ENCODE results near the gene SLC9A1. TPM values are rescaled to one million over a fixed set of nuclear protein-coding genes. Genes with fewer than 3 reads are reported as not detected.

Gene SLC9A1
- total and polyA plus RNA-seq, 10 of the 15 experiments (the other 5 are each of a cell fraction or from before 2014, with no cell fraction given) = 0.87 to 21.4 (median 4.3) TPM

- SMC1A ChIA-PET (ENCODE audit: uncharacterized antibody, unreplicated experiment) = no interaction called here
- Histone ChIP-seq H3K27me3 (replicated peaks in 1 of 2; ENCODE audit: control insufficient read depth in 2 of 2, insufficient read depth in 2 of 2, low read length in 1 of 2) (no peaks in the 10 kb centered on the region), H2AFZ (ENCODE audit: control insufficient read depth, low read depth, low read length) (no peak overlapping the region), H3K9ac (ENCODE audit: control insufficient read depth, insufficient read depth, low read length) (no peak overlapping the region), H3K36me3 (ENCODE audit: control insufficient read depth in 2 of 2, insufficient read depth in 2 of 2, low read length in 1 of 2) (no peaks in the 10 kb centered on the region; a peak in 2 of 4 replicates), H3K9me3 (replicated peaks; ENCODE audit: control insufficient read depth, insufficient read depth, low read length) (no peaks in the 10 kb centered on the region), H3K4me3 (no peak overlapping the region), H3K27ac (ENCODE audit: control insufficient read depth, insufficient read depth) (no peak overlapping the region), H3K4me2 (ENCODE audit: control insufficient read depth, insufficient read depth) (no peak overlapping the region), H3K79me2 (ENCODE audit: control insufficient read depth, insufficient read depth, low read length) (peaks cover 2% of the 10 kb centered on the region; the same call in 1 of the 2 replicates), H4K20me1 (ENCODE audit: control insufficient read depth, insufficient read depth) (no peaks in the 10 kb centered on the region), H3K4me1 (ENCODE audit: control insufficient read depth, insufficient read depth, low read length) (peaks cover 24% of the 10 kb centered on the region)
- in situ Hi-C loops (cut with MboI) (no loop called here), intact Hi-C loops (cut with micrococcal nuclease; ENCODE audit: unreplicated experiment) (no loop called here)
- ATAC-seq (no peak), FAIRE-seq (no peak), DNase-seq (ENCODE audit: low read depth, low spot score) (no peak)
- TF ChIP-seq, protein P1, sequence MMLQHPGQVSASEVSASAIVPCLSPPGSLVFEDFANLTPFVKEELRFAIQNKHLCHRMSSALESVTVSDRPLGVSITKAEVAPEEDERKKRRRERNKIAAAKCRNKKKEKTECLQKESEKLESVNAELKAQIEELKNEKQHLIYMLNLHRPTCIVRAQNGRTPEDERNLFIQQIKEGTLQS (IDR thresholded peaks at IDR 0.05; ENCODE audit: borderline replicate concordance, extremely low read depth, low read depth, low read length) = no peak
- TF ChIP-seq CEBPB (IDR thresholded peaks at IDR 0.05; ENCODE audit: borderline replicate concordance in 1 of 2, low read depth in 2 of 2, low read length in 2 of 2) (no peak), ZBTB40 (IDR thresholded peaks at IDR 0.05; ENCODE audit: borderline replicate concordance) (no peak), E2F8 (IDR thresholded peaks at IDR 0.05; ENCODE audit: low read depth, partially characterized antibody) (no peak), SIN3A (IDR thresholded peaks at IDR 0.05; ENCODE audit: low read depth, low read length) (no peak), SPI1 (IDR thresholded peaks at IDR 0.05; ENCODE audit: borderline replicate concordance, insufficient read depth, low read depth, low read length) (no peak), SMC3 (IDR thresholded peaks at IDR 0.05; ENCODE audit: borderline replicate concordance, low read length) (no peak), PKNOX1 (IDR thresholded peaks at IDR 0.05) (no peak)
- TF ChIP-seq, protein P2, sequence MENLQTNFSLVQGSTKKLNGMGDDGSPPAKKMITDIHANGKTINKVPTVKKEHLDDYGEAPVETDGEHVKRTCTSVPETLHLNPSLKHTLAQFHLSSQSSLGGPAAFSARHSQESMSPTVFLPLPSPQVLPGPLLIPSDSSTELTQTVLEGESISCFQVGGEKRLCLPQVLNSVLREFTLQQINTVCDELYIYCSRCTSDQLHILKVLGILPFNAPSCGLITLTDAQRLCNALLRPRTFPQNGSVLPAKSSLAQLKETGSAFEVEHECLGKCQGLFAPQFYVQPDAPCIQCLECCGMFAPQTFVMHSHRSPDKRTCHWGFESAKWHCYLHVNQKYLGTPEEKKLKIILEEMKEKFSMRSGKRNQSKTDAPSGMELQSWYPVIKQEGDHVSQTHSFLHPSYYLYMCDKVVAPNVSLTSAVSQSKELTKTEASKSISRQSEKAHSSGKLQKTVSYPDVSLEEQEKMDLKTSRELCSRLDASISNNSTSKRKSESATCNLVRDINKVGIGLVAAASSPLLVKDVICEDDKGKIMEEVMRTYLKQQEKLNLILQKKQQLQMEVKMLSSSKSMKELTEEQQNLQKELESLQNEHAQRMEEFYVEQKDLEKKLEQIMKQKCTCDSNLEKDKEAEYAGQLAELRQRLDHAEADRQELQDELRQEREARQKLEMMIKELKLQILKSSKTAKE (IDR thresholded peaks at IDR 0.05; ENCODE audit: low read depth, poor library complexity, severe bottlenecking) = no peak
- TF ChIP-seq, protein P3, sequence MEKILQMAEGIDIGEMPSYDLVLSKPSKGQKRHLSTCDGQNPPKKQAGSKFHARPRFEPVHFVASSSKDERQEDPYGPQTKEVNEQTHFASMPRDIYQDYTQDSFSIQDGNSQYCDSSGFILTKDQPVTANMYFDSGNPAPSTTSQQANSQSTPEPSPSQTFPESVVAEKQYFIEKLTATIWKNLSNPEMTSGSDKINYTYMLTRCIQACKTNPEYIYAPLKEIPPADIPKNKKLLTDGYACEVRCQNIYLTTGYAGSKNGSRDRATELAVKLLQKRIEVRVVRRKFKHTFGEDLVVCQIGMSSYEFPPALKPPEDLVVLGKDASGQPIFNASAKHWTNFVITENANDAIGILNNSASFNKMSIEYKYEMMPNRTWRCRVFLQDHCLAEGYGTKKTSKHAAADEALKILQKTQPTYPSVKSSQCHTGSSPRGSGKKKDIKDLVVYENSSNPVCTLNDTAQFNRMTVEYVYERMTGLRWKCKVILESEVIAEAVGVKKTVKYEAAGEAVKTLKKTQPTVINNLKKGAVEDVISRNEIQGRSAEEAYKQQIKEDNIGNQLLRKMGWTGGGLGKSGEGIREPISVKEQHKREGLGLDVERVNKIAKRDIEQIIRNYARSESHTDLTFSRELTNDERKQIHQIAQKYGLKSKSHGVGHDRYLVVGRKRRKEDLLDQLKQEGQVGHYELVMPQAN (conservative IDR thresholded peaks at IDR 0.05) = no peak
- RAD21 ChIA-PET (ENCODE audit: unreplicated experiment) = interaction anchor here (1.0 kb wide), 1 partner anchor 152 kb away, joined by 5 read pairs; no protein-coding TSS in a partner anchor
- WGBS (ENCODE audit: insufficient coverage, insufficient replicate concordance, low lambda C conversion rate, missing lambda C conversion rate) = 64% methylated on average over 3 of the region's 3 CpGs
- CTCF ChIA-PET = no interaction called here
- POLR2A ChIA-PET = no interaction called here
- no TSS peak for BruUV-seq (replicated peaks)
These were observed 25.7 kb downstream of the SLC9A1 start for GRCh38 chr1:27129225-27129624.

All from GM12878 (cell line).